CD14-positive monocyte (primary cell): Measurements from ENCODE around the gene ANTKMT. TPM values are rescaled to one million over a fixed set of nuclear protein-coding genes. Genes with fewer than 3 reads are reported as not detected.
A peak's percentile ranks its signal among the peaks of the same experiment; 100 is the strongest.

ENCODE experiments used
- DNase-seq, 3 donors: peaks; one replicate each; pipeline ENCODE4 v3.0.0-alpha.2; 2011 to 2022
- H2AFZ ChIP-seq: 2 replicates; pipeline ENCODE4 v1.6.0; 2012; ENCODE audit warnings: mild to moderate bottlenecking, low read depth, low read length, inconsistent platforms; ENCODE audit not compliant: insufficient read depth, poor library complexity, severe bottlenecking
- H3K27ac ChIP-seq, 2 donors: 1 replicate in 1 of 2; 2 replicates in 1 of 2; pipeline ENCODE4 v1.5.1; 2012 to 2013; ENCODE audit warnings: low read length in 2 of 2, control low read depth in 1 of 2, inconsistent platforms in 1 of 2, low read depth in 1 of 2, mild to moderate bottlenecking in 1 of 2
- H3K27me3 ChIP-seq, 2 donors: one replicate each; pipeline versions ENCODE4 v1.6.0 to v1.6.1; 2011 to 2013; ENCODE audit warnings: low read length in 2 of 2; ENCODE audit not compliant: control insufficient read depth in 2 of 2, insufficient read depth in 2 of 2
- H3K36me3 ChIP-seq, 2 donors: replicated peaks in 1 of 2; 1 replicate in 1 of 2; 2 replicates in 1 of 2; pipeline versions ENCODE4 v1.5.1 to v1.6.1; 2012 to 2013; ENCODE audit warnings: low read length in 2 of 2, control low read depth in 1 of 2, inconsistent platforms in 1 of 2, mild to moderate bottlenecking in 1 of 2; ENCODE audit not compliant: insufficient read depth in 2 of 2, control insufficient read depth in 1 of 2
- H3K4me1 ChIP-seq, 2 donors: 1 replicate in 1 of 2; 2 replicates in 1 of 2; pipeline versions ENCODE4 v1.5.1 to v1.6.1; 2012 to 2013; ENCODE audit warnings: low read length in 2 of 2, control low read depth in 1 of 2, inconsistent platforms in 1 of 2, mild to moderate bottlenecking in 1 of 2, moderate library complexity in 1 of 2; ENCODE audit not compliant: insufficient read depth in 2 of 2, control insufficient read depth in 1 of 2
- H3K4me2 ChIP-seq: replicated peaks from 2 replicates; pipeline ENCODE3; 2012; ENCODE audit warnings: low read length, moderate library complexity, mild to moderate bottlenecking; ENCODE audit not compliant: poor library complexity, severe bottlenecking; ENCODE audit errors: extremely low read depth
- H3K4me3 ChIP-seq, 3 experiments: fragments of 200-600 bp in 1 of 3; sonication (generic) in 1 of 3; replicated peaks in 1 of 3; 1 replicate in 2 of 3; 2 replicates in 1 of 3; pipeline ENCODE4 v1.5.1; 2011 to 2013; ENCODE audit warnings: low read length in 3 of 3, mild to moderate bottlenecking in 3 of 3, control low read depth in 2 of 3, low read depth in 2 of 3, inconsistent platforms in 1 of 3, moderate library complexity in 1 of 3
- H3K79me2 ChIP-seq: 2 replicates; pipeline ENCODE4 v1.6.0; 2012; ENCODE audit warnings: mild to moderate bottlenecking, control low read depth, inconsistent platforms, low read length, moderate library complexity; ENCODE audit not compliant: insufficient read depth
- H3K9ac ChIP-seq: 2 replicates; pipeline ENCODE4 v1.6.0; 2017; ENCODE audit warnings: low read length, mild to moderate bottlenecking; ENCODE audit not compliant: insufficient read depth, poor library complexity, severe bottlenecking
- H3K9me3 ChIP-seq, 2 donors: replicated peaks in 1 of 2; 1 replicate in 1 of 2; 2 replicates in 1 of 2; pipeline versions ENCODE4 v1.5.1 to v1.6.1; 2012 to 2013; ENCODE audit warnings: low read length in 2 of 2, control low read depth in 1 of 2; ENCODE audit not compliant: control insufficient read depth in 1 of 2, insufficient read depth in 1 of 2
- H4K20me1 ChIP-seq: 2 replicates; pipeline ENCODE4 v1.6.0; 2012; ENCODE audit warnings: mild to moderate bottlenecking, low read length, control low read depth, moderate library complexity; ENCODE audit not compliant: insufficient read depth
- H3K27ac Mint-ChIP-seq, 7 donors: one replicate each; pipeline ENCODE4 v1.8.0; 2020; ENCODE audit warnings: mild to moderate bottlenecking in 7 of 7, mixed read lengths in 7 of 7, moderate library complexity in 6 of 7, inconsistent platforms in 2 of 7
- H3K27me3 Mint-ChIP-seq, 3 donors: one replicate each; pipeline ENCODE4 v1.8.0; 2021 to 2022; ENCODE audit warnings: low read depth in 3 of 3, mild to moderate bottlenecking in 3 of 3, mixed read lengths in 3 of 3, moderate library complexity in 3 of 3, inconsistent platforms in 1 of 3
- H3K36me3 Mint-ChIP-seq, 2 donors: one replicate each; pipeline ENCODE4 v1.8.0; 2020; ENCODE audit warnings: mixed read lengths in 2 of 2, inconsistent platforms in 1 of 2, mild to moderate bottlenecking in 1 of 2
- H3K4me1 Mint-ChIP-seq: one replicate; pipeline ENCODE4 v1.8.0; 2020; ENCODE audit warnings: mild to moderate bottlenecking, mixed read lengths
- H3K4me3 Mint-ChIP-seq, 2 donors: one replicate each; pipeline ENCODE4 v1.8.0; 2020; ENCODE audit warnings: mild to moderate bottlenecking in 2 of 2, mixed read lengths in 2 of 2, moderate library complexity in 1 of 2
- H3K9me3 Mint-ChIP-seq, 7 donors: one replicate each; pipeline ENCODE4 v1.8.0; 2020 to 2022; ENCODE audit warnings: mixed read lengths in 7 of 7, mild to moderate bottlenecking in 6 of 7, moderate library complexity in 6 of 7, inconsistent platforms in 2 of 7
- CTCF ChIP-seq: fragments of 200-600 bp; IDR thresholded peaks from one replicate; pipeline ENCODE4 v1.8.0; 2022; ENCODE audit warnings: antibody characterized with exemption, mild to moderate bottlenecking
- WGBS: methylation state at CpG from one replicate; pipeline ENCODE4 v1.1.5; 2013; ENCODE audit warnings: missing lambda C conversion rate; ENCODE audit not compliant: insufficient coverage; 5-methylcytosine and 5-hydroxymethylcytosine counted together
- intact Hi-C, 2 donors: fragments of 100-400 bp; cut with micrococcal nuclease; formaldehyde crosslinking; loops; one replicate each; pipeline versions ENCODE4 v1.15.0 to v1.15.1; 2023
- polyA plus RNA-seq, 3 donors: library from polyadenylated mRNA; depleted of rRNA in 1 of 3; unstranded in 2 of 3; stranded (reverse) in 1 of 3; fragments of 300-500 nt in 2 of 3; fragments of >200 nt in 1 of 3; fragmentation: Illumina TruSeq in 2 of 3; gene quantifications; 1 replicate in 2 of 3; 2 replicates in 1 of 3; pipeline ENCODE4 v1.2.3, GENCODE V29; 2012 to 2021

Gene ANTKMT
- polyA plus RNA-seq, 3 donors: 21.5 to 56.3 (median 34.4) TPM

- Histone ChIP-seq H3K9me3 (peaks cover 0 to 4% of the 10 kb centered on the region in 2 donors), H3K27me3 (peaks cover 10 to 83% of the 10 kb centered on the region in 2 donors), H3K9ac (no peak overlapping the region), H3K4me2 (no peak overlapping the region), H3K79me2 (no peaks in the 10 kb centered on the region), H3K27ac (no peak overlapping the region), H3K4me3 (no peak overlapping the region), H3K4me1 (no peaks in the 10 kb centered on the region), H3K36me3 (no peaks in the 10 kb centered on the region), H4K20me1 (no peaks in the 10 kb centered on the region), H2AFZ (no peak overlapping the region)
- no peak overlapping the region for H3K27ac Mint-ChIP-seq
- intact Hi-C loops: no loop called here
- H3K9me3 Mint-ChIP-seq: peaks cover 0 to 8% (median 0%) of the 10 kb centered on the region in 7 donors
- WGBS: 86% methylated on average over 1 of the region's 7 CpGs
- H3K4me1 Mint-ChIP-seq: no peaks in the 10 kb centered on the region
- peak overlapping the region in 1 of 2 donors; percentile 76 for H3K4me3 Mint-ChIP-seq
- DNase-seq: no peak
- no peak for TF ChIP-seq CTCF
- no peaks in the 10 kb centered on the region for H3K36me3 Mint-ChIP-seq
- H3K27me3 Mint-ChIP-seq: peaks cover 66 to 89% (median 83%) of the 10 kb centered on the region in 3 donors
Measured at GRCh38 chr16:704047-704446, 16.9 kb upstream of the ANTKMT start.

GRCh38 chr16:704552-705380 lies 16.2 kb upstream of the ANTKMT start:
- no peak overlapping the region for H3K4me2 ChIP-seq
- H3K36me3 ChIP-seq: no peaks in the 10 kb centered on the region
- no peaks in the 10 kb centered on the region for H3K4me1 ChIP-seq
- no peak for TF ChIP-seq CTCF
- Mint-ChIP-seq H3K27me3 (peaks cover 69 to 89% (median 82%) of the 10 kb centered on the region in 3 donors), H3K36me3 (no peaks in the 10 kb centered on the region), H3K9me3 (peaks cover 0 to 8% (median 0%) of the 10 kb centered on the region in 7 donors), H3K4me1 (no peaks in the 10 kb centered on the region), H3K27ac (no peak overlapping the region), H3K4me3 (peak overlapping the region in 1 of 2 donors; percentile 76)
- H3K27me3 ChIP-seq: peaks cover 10 to 84% of the 10 kb centered on the region in 2 donors
- DNase-seq: no peak
- H3K27ac ChIP-seq: no peak overlapping the region
- no peaks in the 10 kb centered on the region for H3K79me2 ChIP-seq
- intact Hi-C loops: no loop called here
- 18% methylated on average over 33 of the region's 50 CpGs for WGBS
- peaks cover 0 to 4% of the 10 kb centered on the region in 2 donors for H3K9me3 ChIP-seq
- no peak overlapping the region for H3K4me3 ChIP-seq
- no peaks in the 10 kb centered on the region for H4K20me1 ChIP-seq
- no peak overlapping the region for H2AFZ ChIP-seq
- H3K9ac ChIP-seq: no peak overlapping the region
